GM12878 (cell line): ENCODE data around the gene FIBCD1.

Experiments
- ATF3 ChIP-seq: IDR thresholded peaks from 2 replicates; pipeline ENCODE4 v1.6.1; 2011; ENCODE audit warnings: low read depth, mild to moderate bottlenecking, low read length, moderate library complexity, borderline replicate concordance; ENCODE audit errors: extremely low read depth
- CHD4 ChIP-seq: fragments of 200-600 bp; sonication (generic); IDR thresholded peaks from 2 replicates; pipeline ENCODE4 v1.6.1; 2016; ENCODE audit warnings: mild to moderate bottlenecking
- CTCF ChIP-seq, 3 experiments: IDR thresholded peaks in 2 of 3; conservative IDR thresholded peaks in 1 of 3; 2 replicates each; pipeline ENCODE4 v1.5.1; 2011; ENCODE audit warnings: low read depth in 3 of 3, low read length in 3 of 3, mild to moderate bottlenecking in 3 of 3, control low read depth in 2 of 3, moderate library complexity in 2 of 3, inconsistent platforms in 1 of 3, mixed read lengths in 1 of 3; ENCODE audit not compliant: control insufficient read depth in 2 of 3, insufficient read depth in 1 of 3; ENCODE audit errors: extremely low read depth in 1 of 3
- EP300 ChIP-seq, 2 experiments: fragments of 150-350 bp in 1 of 2; IDR thresholded peaks; 2 replicates each; pipeline ENCODE4 v1.6.1; 2011 to 2012; ENCODE audit warnings: low read depth in 2 of 2, low read length in 2 of 2, borderline replicate concordance in 1 of 2, improper control_type of control experiment in 1 of 2, inconsistent platforms in 1 of 2; ENCODE audit not compliant: control insufficient read depth in 1 of 2
- ESRRA ChIP-seq: IDR thresholded peaks from 2 replicates; pipeline ENCODE4 v1.6.1; 2012; ENCODE audit warnings: mild to moderate bottlenecking, low read length, improper control_type of control experiment
- HCFC1 ChIP-seq: fragments of 150-350 bp; IDR thresholded peaks from 2 replicates; pipeline ENCODE4 v1.6.1; 2014; ENCODE audit warnings: low read length
- MAX ChIP-seq: IDR thresholded peaks from 2 replicates; pipeline ENCODE4 v1.6.1; 2012; ENCODE audit warnings: low read depth, low read length, improper control_type of control experiment
- MYB ChIP-seq: fragments of 150-350 bp; IDR thresholded peaks from 2 replicates; pipeline ENCODE4 v1.6.1; 2014; ENCODE audit warnings: mild to moderate bottlenecking, low read depth, low read length, borderline replicate concordance
- MYC ChIP-seq: IDR thresholded peaks from 2 replicates; pipeline ENCODE4 v1.6.1; 2011; ENCODE audit warnings: mild to moderate bottlenecking, low read length, moderate library complexity, inconsistent platforms; ENCODE audit not compliant: insufficient read depth, insufficient replicate concordance, insufficient read length, severe bottlenecking
- POLR2A ChIP-seq: IDR thresholded peaks from 2 replicates; pipeline ENCODE4 v1.6.1; 2011; ENCODE audit warnings: low read depth, mild to moderate bottlenecking, low read length
- POU2F2 ChIP-seq: IDR thresholded peaks from 3 replicates; pipeline ENCODE4 v1.6.1; 2011; ENCODE audit warnings: low read depth, mild to moderate bottlenecking, low read length, borderline replicate concordance
- REST ChIP-seq: IDR thresholded peaks from 2 replicates; pipeline ENCODE4 v1.6.1; 2012; ENCODE audit warnings: mild to moderate bottlenecking, low read depth, low read length
- SPI1 ChIP-seq: IDR thresholded peaks from 2 replicates; pipeline ENCODE4 v1.6.1; 2011; ENCODE audit warnings: low read depth, mild to moderate bottlenecking, low read length, moderate library complexity, borderline replicate concordance; ENCODE audit not compliant: insufficient read depth
- TARDBP ChIP-seq: IDR thresholded peaks from 2 replicates; pipeline ENCODE4 v1.6.1; 2016; ENCODE audit warnings: borderline replicate concordance

- TF ChIP-seq REST (no peak), EP300 (IDR thresholded peaks at IDR 0.05; ENCODE audit: borderline replicate concordance in 1 of 2, control insufficient read depth in 1 of 2, low read depth in 2 of 2, low read length in 2 of 2) (no peak), CTCF (IDR thresholded peaks at IDR 0.05 in 2 of 3, conservative IDR thresholded peaks at IDR 0.05 in 1 of 3; ENCODE audit: control insufficient read depth in 2 of 3, extremely low read depth in 1 of 3, insufficient read depth in 1 of 3, low read depth in 3 of 3, low read length in 3 of 3) (no peak), TARDBP (no peak), MYB (no peak), CHD4 (no peak), SPI1 (no peak), HCFC1 (no peak), MYC (no peak), POLR2A (no peak), MAX (no peak), ESRRA (no peak), POU2F2 (no peak), ATF3 (no peak)
Observed at GRCh38 chr9:130961511-130962300, 22.7 kb upstream of the FIBCD1 start.
